OCI-LY7 (cell line): ENCODE measurements around the gene UTS2R.
A peak's percentile ranks its signal among the peaks of the same experiment; 100 is the strongest.

Experiments used
- EZH2phosphoT487 ChIP-seq: fragments of 200-600 bp; sonication (generic); IDR thresholded peaks from 2 replicates; pipeline ENCODE4 v1.6.1; 2018; ENCODE audit warnings: low read depth, borderline replicate concordance, mild to moderate bottlenecking, mixed run types, antibody characterized with exemption, low read length, moderate library complexity, mixed read lengths
- TF ChIP-seq, protein P1 (sequence below): fragments of 200-600 bp; sonication (generic); conservative IDR thresholded peaks from 2 replicates; pipeline ENCODE4 v1.5.1; 2014; ENCODE audit warnings: mild to moderate bottlenecking, antibody characterized with exemption, low read length, moderate library complexity, mixed read lengths

DNA sequence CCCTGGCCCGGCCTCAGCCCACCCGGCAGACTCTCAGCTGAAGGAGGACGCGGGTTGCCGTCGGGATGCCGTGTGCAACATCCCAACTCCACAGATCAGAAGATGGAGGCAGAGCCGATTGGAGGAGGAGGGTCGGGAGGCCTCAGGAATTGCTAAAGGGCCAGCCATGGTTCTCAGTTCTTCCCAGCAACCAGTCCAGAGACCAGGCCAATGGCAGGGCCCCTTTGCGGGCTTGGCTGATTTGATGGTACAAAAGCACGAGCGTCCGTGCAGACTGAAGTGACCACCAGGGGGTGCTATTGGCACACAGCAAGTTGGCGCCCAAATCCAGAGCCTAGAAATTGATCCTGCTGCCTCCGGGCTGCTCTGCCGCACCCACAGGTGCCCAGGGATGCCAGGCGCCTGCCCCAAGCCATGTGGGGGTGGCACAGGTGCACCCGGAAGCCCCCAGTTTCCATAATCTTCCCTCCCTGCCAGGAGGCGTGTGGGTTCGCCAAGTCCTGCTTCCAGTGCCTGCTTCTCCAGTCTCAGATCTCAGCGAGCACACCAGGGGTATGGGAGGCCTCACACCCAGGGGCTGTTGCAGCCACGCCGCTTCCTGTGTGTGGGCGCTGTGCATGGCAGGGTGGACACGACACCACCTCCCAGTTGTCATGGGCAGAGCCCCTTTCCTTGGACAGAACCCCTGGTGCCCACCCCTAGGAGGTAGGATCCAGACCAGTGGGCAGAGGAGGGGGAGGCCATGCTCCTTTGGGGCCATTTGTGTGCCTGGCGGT lies 19.7 kb upstream of the UTS2R start:
- TF ChIP-seq, protein P1, sequence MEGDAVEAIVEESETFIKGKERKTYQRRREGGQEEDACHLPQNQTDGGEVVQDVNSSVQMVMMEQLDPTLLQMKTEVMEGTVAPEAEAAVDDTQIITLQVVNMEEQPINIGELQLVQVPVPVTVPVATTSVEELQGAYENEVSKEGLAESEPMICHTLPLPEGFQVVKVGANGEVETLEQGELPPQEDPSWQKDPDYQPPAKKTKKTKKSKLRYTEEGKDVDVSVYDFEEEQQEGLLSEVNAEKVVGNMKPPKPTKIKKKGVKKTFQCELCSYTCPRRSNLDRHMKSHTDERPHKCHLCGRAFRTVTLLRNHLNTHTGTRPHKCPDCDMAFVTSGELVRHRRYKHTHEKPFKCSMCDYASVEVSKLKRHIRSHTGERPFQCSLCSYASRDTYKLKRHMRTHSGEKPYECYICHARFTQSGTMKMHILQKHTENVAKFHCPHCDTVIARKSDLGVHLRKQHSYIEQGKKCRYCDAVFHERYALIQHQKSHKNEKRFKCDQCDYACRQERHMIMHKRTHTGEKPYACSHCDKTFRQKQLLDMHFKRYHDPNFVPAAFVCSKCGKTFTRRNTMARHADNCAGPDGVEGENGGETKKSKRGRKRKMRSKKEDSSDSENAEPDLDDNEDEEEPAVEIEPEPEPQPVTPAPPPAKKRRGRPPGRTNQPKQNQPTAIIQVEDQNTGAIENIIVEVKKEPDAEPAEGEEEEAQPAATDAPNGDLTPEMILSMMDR = peak; percentile 100
- TF ChIP-seq EZH2phosphoT487 = no peak
